Fibroblast of villous mesenchyme (primary cell): ENCODE measurements around the gene POLE. TPM values are rescaled to one million over a fixed set of nuclear protein-coding genes. Genes with fewer than 3 reads are reported as not detected.

Source experiments
- DNase-seq: peaks from one replicate; pipeline ENCODE4 v3.0.0-alpha.2; 2010; ENCODE audit warnings: low read depth
- H3K4me3 ChIP-seq: 2 replicates; pipeline ENCODE4 v1.5.1; 2011; ENCODE audit warnings: low read depth, mild to moderate bottlenecking, low read length
- CTCF ChIP-seq: IDR thresholded peaks from 2 replicates; pipeline ENCODE4 v1.5.1; 2012; ENCODE audit warnings: low read depth, mild to moderate bottlenecking, low read length; ENCODE audit not compliant: insufficient read depth
- total RNA-seq: library from RNA; depleted of rRNA; stranded (reverse); fragments of >200 nt; gene quantifications from 2 replicates; pipeline ENCODE4 v1.2.3, GENCODE V29; 2012

POLE gene
- total RNA-seq, 1 donor, result 26.3 TPM

- no peak overlapping the region for H3K4me3 ChIP-seq
- no peak for DNase-seq
- no peak for TF ChIP-seq CTCF
Observed at GRCh38 chr12:132669166-132669879, 17.8 kb downstream of the POLE start.

- TF ChIP-seq CTCF, result no peak
- DNase-seq, result no peak
- H3K4me3 ChIP-seq, result no peak overlapping the region
Observed at GRCh38 chr12:132668191-132669088, 18.7 kb downstream of the POLE start.

- no peak for TF ChIP-seq CTCF
- H3K4me3 ChIP-seq, result no peak overlapping the region
- no peak for DNase-seq
Observed at GRCh38 chr12:132665794-132666193, 21.3 kb downstream of the POLE start.

- TF ChIP-seq CTCF, result no peak
- no peak for DNase-seq
- no peak overlapping the region for H3K4me3 ChIP-seq
Observed at GRCh38 chr12:132665149-132665491, 22.0 kb downstream of the POLE start.

- TF ChIP-seq CTCF, result no peak
- DNase-seq, result no peak
- no peak overlapping the region for H3K4me3 ChIP-seq
Observed at GRCh38 chr12:132664206-132665148, 22.7 kb downstream of the POLE start.
